HCT116 (cell line): ENCODE data around the gene ATP6V1G1. TPM values are rescaled to one million over a fixed set of nuclear protein-coding genes. Genes with fewer than 3 reads are reported as not detected.
"Not testable (repeated sequence)": the region's sequence is repeated elsewhere in the genome, so short reads cannot be mapped to it uniquely, and the experiment has no call there.

Source experiments
- ATAC-seq: fragments of 200-7000 bp; cut with Tn5 transposase; 2 replicates; pipeline ENCODE4 v1.9.1; 2020; ENCODE audit warnings: mild to moderate bottlenecking, moderate library complexity
- BruUV-seq: library from RNA; stranded (reverse); fragments of 400-500 nt; replicated peaks from 2 replicates; lab custom pipeline; 2021; lab: Mats Ljungman, UMichigan
- CTCF ChIA-PET: fragments of 300-600 bp; sonication (Branson Sonifier 250); formaldehyde crosslinking; loops from one replicate; lab custom pipeline; 2021; ENCODE audit warnings: antibody characterized with exemption; lab: Charles Lee
- POLR2A ChIA-PET: fragments of 300-600, 350-600 bp; sonication (Branson Sonifier 250); formaldehyde crosslinking; loops from one replicate; lab custom pipeline; 2021; ENCODE audit warnings: antibody characterized with exemption; lab: Charles Lee
- RAD21 ChIA-PET, 2 experiments: fragments of 300-600 bp; sonication (Branson Sonifier 250); formaldehyde crosslinking; loops; one replicate each; lab custom pipeline; 2023; ENCODE audit warnings: low total read pairs in 2 of 2; ENCODE audit not compliant: uncharacterized antibody in 2 of 2, unreplicated experiment in 2 of 2, low non-redundant PET in 1 of 2; lab: Charles Lee
- DNase-seq: peaks from one replicate; pipeline ENCODE4 v3.0.0-alpha.2; 2010; ENCODE audit warnings: low read depth, low spot score
- H2AFZ ChIP-seq: fragments of 200-600 bp; shearing (Covaris generic), sonication (generic); 2 replicates; pipeline ENCODE4 v1.6.1; 2017; ENCODE audit warnings: low read depth, mixed run types, mixed read lengths, antibody characterized with exemption, low read length; ENCODE audit not compliant: poor library complexity, severe bottlenecking
- H3K27ac ChIP-seq: 2 replicates; pipeline ENCODE4 v1.5.1; 2012; ENCODE audit warnings: low read depth, low read length
- H3K27me3 ChIP-seq: fragments of 200-600 bp; sonication (generic); 2 replicates; pipeline ENCODE4 v1.6.1; 2016; ENCODE audit warnings: mixed run types, low read length, mixed read lengths; ENCODE audit not compliant: insufficient read depth
- H3K36me3 ChIP-seq, 2 experiments: fragments of 200-500 bp in 1 of 2; fragments of 200-600 bp in 1 of 2; sonication (Bioruptor generic) in 1 of 2; sonication (generic) in 1 of 2; 2 replicates each; pipeline versions ENCODE4 v1.5.1 to v1.6.1; 2014 to 2016; ENCODE audit warnings: low read length in 2 of 2, inconsistent platforms in 1 of 2, mixed read lengths in 1 of 2, mixed run types in 1 of 2; ENCODE audit not compliant: insufficient read depth in 2 of 2, control insufficient read depth in 1 of 2
- H3K4me1 ChIP-seq, 2 experiments: fragments of 200-600 bp in 1 of 2; sonication (generic) in 1 of 2; 2 replicates each; pipeline versions ENCODE4 v1.5.1 to v1.6.1; 2012 to 2017; ENCODE audit warnings: low read length in 2 of 2, inconsistent platforms in 1 of 2, mild to moderate bottlenecking in 1 of 2, mixed read lengths in 1 of 2, mixed run types in 1 of 2, moderate library complexity in 1 of 2; ENCODE audit not compliant: insufficient read depth in 2 of 2, control insufficient read depth in 1 of 2
- H3K4me2 ChIP-seq: fragments of 200-600 bp; sonication (generic); 2 replicates; pipeline ENCODE4 v1.6.1; 2017; ENCODE audit warnings: mixed run types, low read length, mixed read lengths
- H3K4me3 ChIP-seq, 2 experiments: fragments of 200-600 bp in 1 of 2; sonication (generic) in 1 of 2; replicated peaks in 1 of 2; 2 replicates each; pipeline ENCODE4 v1.5.1; 2011 to 2016; ENCODE audit warnings: low read length in 2 of 2, control low read depth in 1 of 2, low read depth in 1 of 2, mild to moderate bottlenecking in 1 of 2, mixed read lengths in 1 of 2, mixed run types in 1 of 2
- H3K79me2 ChIP-seq: fragments of 200-600 bp; sonication (generic); 2 replicates; pipeline ENCODE4 v1.6.1; 2017; ENCODE audit warnings: mild to moderate bottlenecking, mixed run types, low read length, moderate library complexity, mixed read lengths; ENCODE audit not compliant: insufficient read depth
- H3K9ac ChIP-seq: fragments of 200-600 bp; sonication (generic); 2 replicates; pipeline ENCODE4 v1.6.1; 2016; ENCODE audit warnings: low read length, mixed read lengths
- H3K9me2 ChIP-seq: fragments of 200-600 bp; sonication (generic), shearing (Covaris generic); 2 replicates; pipeline ENCODE4 v1.6.1; 2017; ENCODE audit warnings: mixed run types, mild to moderate bottlenecking, moderate library complexity; ENCODE audit not compliant: insufficient read depth
- H3K9me3 ChIP-seq, 2 experiments: fragments of 200-500 bp in 1 of 2; fragments of 200-600 bp in 1 of 2; sonication (Bioruptor generic) in 1 of 2; sonication (generic) in 1 of 2; 2 replicates each; pipeline ENCODE4 v1.6.1; 2014 to 2017; ENCODE audit warnings: low read length in 2 of 2, mixed read lengths in 2 of 2, inconsistent platforms in 1 of 2, low read depth in 1 of 2, mild to moderate bottlenecking in 1 of 2, mixed run types in 1 of 2, moderate library complexity in 1 of 2; ENCODE audit not compliant: control insufficient read depth in 1 of 2, insufficient read depth in 1 of 2
- H4K20me1 ChIP-seq: fragments of 200-600 bp; sonication (generic), shearing (Covaris generic); 2 replicates; pipeline ENCODE4 v1.6.1; 2017; ENCODE audit warnings: mixed run types, mild to moderate bottlenecking, moderate library complexity; ENCODE audit not compliant: insufficient read depth
- POLR2AphosphoS5 ChIP-seq: IDR thresholded peaks from 2 replicates; pipeline ENCODE4 v1.6.1; 2011; ENCODE audit warnings: mild to moderate bottlenecking, low read depth, low read length, moderate library complexity
- intact Hi-C: fragments of 100-400 bp; cut with micrococcal nuclease; formaldehyde crosslinking; loops from 2 replicates; pipeline ENCODE4 v1.10.0; 2022
- total RNA-seq: library from RNA; stranded (reverse); gene quantifications from one replicate; pipeline ENCODE4 v1.2.1, GENCODE V29; 2021; ENCODE audit not compliant: unreplicated experiment

The ATP6V1G1 gene
- total RNA-seq, 1 experiment from 2014 or later = 72.3 TPM

- H3K9me2 ChIP-seq, H3K27ac ChIP-seq, BruUV-seq, DNase-seq, H4K20me1 ChIP-seq, H3K4me2 ChIP-seq, H2AFZ ChIP-seq, H3K4me1 ChIP-seq, H3K27me3 ChIP-seq, RAD21 ChIA-PET, H3K9ac ChIP-seq, CTCF ChIA-PET, H3K4me3 ChIP-seq, H3K9me3 ChIP-seq, H3K79me2 ChIP-seq, ATAC-seq, intact Hi-C loops: not testable (repeated sequence)
- H3K36me3 ChIP-seq = peaks cover 10 to 22% of the 10 kb centered on the region in 2 experiments; a peak in 3 of 4 replicates
- TF ChIP-seq POLR2AphosphoS5 = 0 out of 2 replicates have a peak, but pooled peaks have one; percentile 2
- POLR2A ChIA-PET = interaction anchor here (0.9 to 1.0 kb wide), 2 partner anchors 13 kb away, joined by 3 to 5 read pairs; partner anchors contain the start of gene ATP6V1G1
Observed at GRCh38 chr9:114600502-114601248, 13.1 kb downstream of the ATP6V1G1 start.

- H2AFZ ChIP-seq, H4K20me1 ChIP-seq, H3K27me3 ChIP-seq, H3K4me3 ChIP-seq, H3K27ac ChIP-seq, DNase-seq, RAD21 ChIA-PET, H3K9me2 ChIP-seq, H3K9me3 ChIP-seq, H3K79me2 ChIP-seq, CTCF ChIA-PET, H3K4me2 ChIP-seq, ATAC-seq, BruUV-seq, H3K4me1 ChIP-seq, intact Hi-C loops, H3K9ac ChIP-seq: not testable (repeated sequence)
- H3K36me3 ChIP-seq = peaks cover 10 to 22% of the 10 kb centered on the region in 2 experiments; a peak in 3 of 4 replicates
- POLR2A ChIA-PET = interaction anchor here (0.9 kb wide), 1 partner anchor 14 kb away, joined by 5 read pairs; the partner anchor contains the start of gene ATP6V1G1
Observed at GRCh38 chr9:114601787-114602186, 14.2 kb downstream of the ATP6V1G1 start.
